PC-9 (cell line): ENCODE measurements around the gene OTUD4. TPM values are rescaled to one million over a fixed set of nuclear protein-coding genes. Genes with fewer than 3 reads are reported as not detected.

ENCODE experiments used
- BruUV-seq: library from RNA; stranded (reverse); fragments of 400-500 nt; replicated peaks from 2 replicates; lab custom pipeline; 2021; lab: Mats Ljungman, UMichigan
- CTCF ChIA-PET: fragments of 300-600 bp; sonication (Branson Sonifier 250); formaldehyde crosslinking; loops from one replicate; lab custom pipeline; 2022; ENCODE audit warnings: antibody characterized with exemption; lab: Charles Lee
- POLR2A ChIA-PET: fragments of 300-600 bp; sonication (Branson Sonifier 250); formaldehyde crosslinking; loops from one replicate; lab custom pipeline; 2022; ENCODE audit warnings: antibody characterized with exemption; ENCODE audit not compliant: unreplicated experiment; lab: Charles Lee
- DNase-seq, 2 experiments: peaks; one replicate each; pipeline versions ENCODE4 v3.0.0 to v3.0.0-alpha.2; 2015 to 2022; ENCODE audit warnings: mixed read lengths in 1 of 2
- H2AFZ ChIP-seq: fragments of 200-600 bp; sonication (generic); 2 replicates; pipeline ENCODE4 v1.8.1; 2017; ENCODE audit warnings: antibody characterized with exemption
- H3F3A ChIP-seq: fragments of 200-600 bp; sonication (generic); 2 replicates; pipeline ENCODE4 v1.8.1; 2017; ENCODE audit warnings: antibody characterized with exemption, mild to moderate bottlenecking, low read depth; ENCODE audit not compliant: insufficient read depth
- H3K27ac ChIP-seq: fragments of 200-600 bp; sonication (generic); 2 replicates; pipeline ENCODE4 v1.6.1; 2016; ENCODE audit warnings: mixed run types
- H3K27me3 ChIP-seq: fragments of 200-600 bp; sonication (generic); 2 replicates; pipeline ENCODE4 v1.6.1; 2016; ENCODE audit warnings: low read depth, mixed run types; ENCODE audit not compliant: insufficient read depth
- H3K36me3 ChIP-seq: fragments of 200-600 bp; sonication (generic); 2 replicates; pipeline ENCODE4 v1.6.1; 2016; ENCODE audit warnings: low read depth, mixed run types
- H3K4me1 ChIP-seq: fragments of 200-600 bp; sonication (generic); replicated peaks from 2 replicates; pipeline ENCODE4 v1.6.1; 2016; ENCODE audit warnings: mixed run types; ENCODE audit not compliant: insufficient read depth
- H3K4me2 ChIP-seq: fragments of 200-600 bp; sonication (generic); 2 replicates; pipeline ENCODE4 v1.6.1; 2017; ENCODE audit warnings: mixed run types
- H3K4me3 ChIP-seq: fragments of 200-600 bp; sonication (generic); 2 replicates; pipeline ENCODE4 v1.6.1; 2016; ENCODE audit warnings: mixed run types
- H3K79me2 ChIP-seq: fragments of 200-600 bp; sonication (generic); 2 replicates; pipeline ENCODE4 v1.6.1; 2017; ENCODE audit warnings: low read depth, mixed run types
- H3K9me2 ChIP-seq: fragments of 200-600 bp; sonication (generic); 2 replicates; pipeline ENCODE4 v1.8.1; 2017; ENCODE audit warnings: mild to moderate bottlenecking; ENCODE audit not compliant: insufficient read depth
- H3K9me3 ChIP-seq: fragments of 200-600 bp; sonication (generic); 2 replicates; pipeline ENCODE4 v1.8.1; 2016; ENCODE audit warnings: low read depth; ENCODE audit not compliant: insufficient read depth
- H4K20me1 ChIP-seq: fragments of 200-600 bp; sonication (generic); 2 replicates; pipeline ENCODE4 v1.8.1; 2017; ENCODE audit not compliant: insufficient read depth
- CTCF ChIP-seq: fragments of 200-600 bp; sonication (generic); conservative IDR thresholded peaks from 2 replicates; pipeline ENCODE4 v1.6.1; 2017; ENCODE audit warnings: mixed run types, antibody characterized with exemption, mild to moderate bottlenecking, moderate library complexity
- EZH2 ChIP-seq: fragments of 200-600 bp; sonication (generic); IDR thresholded peaks from 2 replicates; pipeline ENCODE4 v1.8.0; 2017; ENCODE audit warnings: antibody characterized with exemption, low read depth
- intact Hi-C: fragments of 100-400 bp; cut with micrococcal nuclease; formaldehyde crosslinking; loops from one replicate; pipeline ENCODE4 v1.10.0; 2022; ENCODE audit not compliant: unreplicated experiment
- total RNA-seq: library from RNA; stranded (reverse); gene quantifications from 2 replicates; pipeline ENCODE4 v1.2.3, GENCODE V29; 2021

The OTUD4 gene
- total RNA-seq, 1 experiment from 2014 or later, result 43.5 TPM

- Histone ChIP-seq H3K4me1 (no peaks in the 10 kb centered on the region), H3K27ac (no peak overlapping the region), H3K4me2 (no peak overlapping the region), H3K9me2 (no peaks in the 10 kb centered on the region), H4K20me1 (peaks cover 4% of the 10 kb centered on the region; the same call in 1 of the 2 replicates), H2AFZ (no peak overlapping the region), H3K9me3 (no peaks in the 10 kb centered on the region), H3K4me3 (no peak overlapping the region), H3K79me2 (no peaks in the 10 kb centered on the region), H3K36me3 (peaks cover 20% of the 10 kb centered on the region), H3F3A (peaks cover 9% of the 10 kb centered on the region; the same call in 1 of the 2 replicates), H3K27me3 (no peaks in the 10 kb centered on the region)
- intact Hi-C loops, result no loop called here
- no TSS peak for BruUV-seq
- no peak for TF ChIP-seq EZH2
- no peak for TF ChIP-seq CTCF
- DNase-seq, result no peak
- CTCF ChIA-PET, result no interaction called here
- POLR2A ChIA-PET, result no interaction called here
Measured at GRCh38 chr4:145125396-145125795, 55.0 kb downstream of the OTUD4 start.

- no TSS peak for BruUV-seq
- H3K4me2 ChIP-seq, result no peak overlapping the region
- H3K36me3 ChIP-seq, result peaks cover 43% of the 10 kb centered on the region
- no peaks in the 10 kb centered on the region for H3K4me1 ChIP-seq
- intact Hi-C loops, result loop anchor here (10.0 kb wide), 1 partner anchor 47 kb away; no protein-coding TSS in a partner anchor
- DNase-seq, result no peak
- POLR2A ChIA-PET, result no interaction called here
- H3K9me2 ChIP-seq, result no peaks in the 10 kb centered on the region
- peaks cover 16% of the 10 kb centered on the region for H4K20me1 ChIP-seq
- TF ChIP-seq CTCF, result no peak
- no peak overlapping the region for H3K27ac ChIP-seq
- no peaks in the 10 kb centered on the region for H3F3A ChIP-seq
- CTCF ChIA-PET, result no interaction called here
- no peaks in the 10 kb centered on the region for H3K27me3 ChIP-seq
- peaks cover 12% of the 10 kb centered on the region for H3K79me2 ChIP-seq
- H2AFZ ChIP-seq, result no peak overlapping the region
- H3K4me3 ChIP-seq, result no peak overlapping the region
- no peaks in the 10 kb centered on the region for H3K9me3 ChIP-seq
Measured at GRCh38 chr4:145108128-145108527, 72.3 kb downstream of the OTUD4 start.

- Histone ChIP-seq H3K9me3 (no peaks in the 10 kb centered on the region), H3K36me3 (peaks cover 44% of the 10 kb centered on the region), H2AFZ (no peak overlapping the region), H4K20me1 (peaks cover 24% of the 10 kb centered on the region), H3K9me2 (no peaks in the 10 kb centered on the region), H3F3A (no peaks in the 10 kb centered on the region), H3K4me2 (no peak overlapping the region), H3K27ac (no peak overlapping the region), H3K79me2 (peaks cover 22% of the 10 kb centered on the region), H3K4me3 (no peak overlapping the region), H3K27me3 (no peaks in the 10 kb centered on the region), H3K4me1 (no peaks in the 10 kb centered on the region)
- intact Hi-C loops, result loop anchor here (10.0 kb wide), 1 partner anchor 48 kb away; no protein-coding TSS in a partner anchor
- ChIA-PET CTCF (no interaction called here), POLR2A (no interaction called here)
- DNase-seq, result no peak
- TF ChIP-seq EZH2 (no peak), CTCF (no peak)
- no TSS peak for BruUV-seq
Measured at GRCh38 chr4:145107126-145107525, 73.3 kb downstream of the OTUD4 start.
